Measurements from ENCODE around the gene CLIC1.

DNA sequence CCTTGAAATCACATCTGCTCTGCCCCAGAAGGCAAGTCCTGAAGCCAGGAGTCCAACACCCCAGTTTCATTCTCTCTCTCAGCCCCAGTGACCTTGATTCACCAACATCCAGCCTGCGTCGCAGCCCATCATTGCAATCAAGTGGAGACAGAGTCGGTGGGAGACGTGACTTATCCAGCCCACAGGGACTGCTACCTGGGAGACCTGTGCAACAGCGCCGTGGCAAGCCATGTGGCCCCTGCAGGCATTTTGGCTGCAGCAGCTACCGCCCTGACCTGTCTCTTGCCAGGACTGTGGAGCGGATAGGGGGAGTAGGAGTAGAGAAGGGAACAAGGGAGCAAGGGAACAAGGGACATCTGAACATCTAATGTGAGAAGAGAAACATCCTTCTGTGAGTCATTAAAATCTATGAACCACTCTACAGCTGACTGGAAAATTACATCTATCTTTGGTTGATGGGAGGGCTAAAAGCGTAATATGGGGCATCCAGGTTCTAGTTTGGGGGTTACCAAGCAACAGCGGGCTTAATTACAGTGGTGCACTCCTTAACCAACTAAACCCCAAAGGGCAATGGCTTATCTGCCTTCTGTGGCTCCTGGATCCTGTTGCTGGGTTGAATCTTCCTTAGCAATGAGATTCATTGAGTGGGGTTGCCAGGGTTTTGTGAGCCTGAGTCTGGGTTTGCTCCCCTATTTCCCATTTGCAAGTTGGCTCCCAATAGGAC lies 18.7 kb downstream of the CLIC1 start:
- no peak for TF ChIP-seq CEBPB (IDR thresholded peaks at IDR 0.05; ENCODE audit: low read depth)
- TF ChIP-seq ELF1 (IDR thresholded peaks at IDR 0.05; ENCODE audit: borderline replicate concordance, low read depth) = no peak
- TF ChIP-seq SIN3A (IDR thresholded peaks at IDR 0.05; ENCODE audit: low read depth) = no peak
- TF ChIP-seq POLR2A (IDR thresholded peaks at IDR 0.05; ENCODE audit: borderline replicate concordance, extremely low read depth, insufficient read depth, insufficient read length) = no peak
- TF ChIP-seq EZH2phosphoT487 (IDR thresholded peaks at IDR 0.05; ENCODE audit: borderline replicate concordance) = no peak
- no peak for TF ChIP-seq TCF7L2 (IDR thresholded peaks at IDR 0.05; ENCODE audit: borderline replicate concordance, extremely low read depth, insufficient read depth, insufficient read length)
- TF ChIP-seq CTCF (IDR thresholded peaks at IDR 0.05 in 2 of 3, conservative IDR thresholded peaks at IDR 0.05 in 1 of 3; ENCODE audit: borderline replicate concordance in 1 of 3, insufficient read depth in 1 of 3, low read depth in 2 of 3, low read length in 2 of 3) = peak in 2 of 3 experiments; percentile 13 to 40; a peak in 2 of 6 replicates
- TF ChIP-seq EZH2 (IDR thresholded peaks at IDR 0.05) = no peak
- TF ChIP-seq REST (IDR thresholded peaks at IDR 0.05; ENCODE audit: low read depth) = no peak
- TF ChIP-seq EGR1 (IDR thresholded peaks at IDR 0.05; ENCODE audit: low read depth) = no peak
- TF ChIP-seq, protein P1, sequence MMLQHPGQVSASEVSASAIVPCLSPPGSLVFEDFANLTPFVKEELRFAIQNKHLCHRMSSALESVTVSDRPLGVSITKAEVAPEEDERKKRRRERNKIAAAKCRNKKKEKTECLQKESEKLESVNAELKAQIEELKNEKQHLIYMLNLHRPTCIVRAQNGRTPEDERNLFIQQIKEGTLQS (IDR thresholded peaks at IDR 0.05) = no peak

All from HCT116 (cell line).